Upper lobe of left lung (tissue), 6 donors: ENCODE results near the gene RILP. TPM values are rescaled to one million over a fixed set of nuclear protein-coding genes. Genes with fewer than 3 reads are reported as not detected.

Source experiments
- ATAC-seq, 2 donors: fragments of 200-7000 bp; cut with Tn5 transposase; one replicate each; pipeline ENCODE4 v1.9.1; 2022; ENCODE audit warnings: mild to moderate bottlenecking in 2 of 2, moderate library complexity in 2 of 2; ENCODE audit not compliant: low FRiP score in 2 of 2
- DNase-seq, 2 donors: peaks; one replicate each; pipeline ENCODE4 v3.0.0-alpha.2; 2019 to 2020
- H3K27ac ChIP-seq, 4 donors: fragments of 200-600 bp; sonication (generic); one replicate each; pipeline ENCODE4 v1.5.1; 2016 to 2019
- H3K27me3 ChIP-seq, 4 donors: fragments of 200-600 bp; sonication (generic); one replicate each; pipeline ENCODE4 v1.5.1; 2017 to 2019
- H3K36me3 ChIP-seq, 4 donors: fragments of 200-600 bp; sonication (generic); one replicate each; pipeline ENCODE4 v1.5.1; 2016 to 2019
- H3K4me1 ChIP-seq, 4 donors: fragments of 200-600 bp; sonication (generic); one replicate each; pipeline ENCODE4 v1.5.1; 2018 to 2019
- H3K4me3 ChIP-seq, 4 donors: fragments of 200-600 bp; sonication (generic); one replicate each; pipeline ENCODE4 v1.5.1; 2017 to 2019; ENCODE audit warnings: mild to moderate bottlenecking in 2 of 4, moderate library complexity in 1 of 4
- H3K9me3 ChIP-seq, 4 donors: fragments of 200-600 bp; sonication (generic); one replicate each; pipeline ENCODE4 v1.5.1; 2018 to 2019
- EP300 ChIP-seq, 4 donors: sonication (generic); formaldehyde crosslinking; IDR thresholded peaks; one replicate each; pipeline ENCODE4 v1.5.1; 2017; ENCODE audit warnings: antibody characterized with exemption in 4 of 4, control low read depth in 2 of 4
- POLR2A ChIP-seq, 4 donors: fragments of 450-650 bp; IDR thresholded peaks; one replicate each; pipeline ENCODE4 v1.5.1; 2016 to 2017; ENCODE audit warnings: antibody characterized with exemption in 4 of 4, mild to moderate bottlenecking in 2 of 4
- POLR2AphosphoS5 ChIP-seq, 2 donors: sonication (generic); formaldehyde crosslinking; IDR thresholded peaks; one replicate each; pipeline ENCODE4 v1.5.1; 2017; ENCODE audit warnings: antibody characterized with exemption in 2 of 2
- WGBS, 2 donors: methylation state at CpG; one replicate each; pipeline ENCODE4 v1.1.5; 2017 to 2018; 5-methylcytosine and 5-hydroxymethylcytosine counted together
- total RNA-seq, 6 donors: library from RNA; depleted of rRNA in 4 of 6; stranded (reverse); fragments of >200 nt in 4 of 6; gene quantifications; one replicate each; pipeline versions ENCODE4 v1.1.0 to v1.2.1, GENCODE V29; 2016 to 2021
- TF ChIP-seq, protein P1 (sequence below), 6 experiments: fragments of 450-650 bp in 4 of 6; fragments of 200-600 bp in 2 of 6; sonication (generic) in 2 of 6; IDR thresholded peaks; one replicate each; pipeline ENCODE4 v1.5.1; 2016 to 2019; ENCODE audit warnings: antibody characterized with exemption in 6 of 6
- donor health status: DM: no; HTN: no; CAD: no; lungs with moderate emphysema.
- donor health status: DM: no; HTN: yes; CAD: no; lungs with severe emphysema.

The RILP gene
- total RNA-seq, 6 donors from 2014 or later, result 43.7 to 192 (median 85.4) TPM

GRCh38 chr17:1629504-1630310, 20.0 kb downstream of the RILP start:
- WGBS, 2 donors, result 2% methylated on average over 26 of the region's 45 CpGs; no CpG with 5 or more reads in 1 of the 2 donors
- DNase-seq, result peak; percentile 88 to 89
- Histone ChIP-seq H3K27me3 (no peaks in the 10 kb centered on the region), H3K27ac (peak overlapping the region; percentile 89 to 96 (median 93)), H3K4me3 (peak overlapping the region; percentile 74 to 92 (median 85)), H3K36me3 (peaks cover 0 to 4% (median 4%) of the 10 kb centered on the region in 4 donors), H3K4me1 (peaks cover 29 to 51% (median 49%) of the 10 kb centered on the region in 4 donors), H3K9me3 (no peaks in the 10 kb centered on the region)
- no peak for TF ChIP-seq POLR2A (IDR thresholded peaks at IDR 0.05)
- TF ChIP-seq, protein P1, sequence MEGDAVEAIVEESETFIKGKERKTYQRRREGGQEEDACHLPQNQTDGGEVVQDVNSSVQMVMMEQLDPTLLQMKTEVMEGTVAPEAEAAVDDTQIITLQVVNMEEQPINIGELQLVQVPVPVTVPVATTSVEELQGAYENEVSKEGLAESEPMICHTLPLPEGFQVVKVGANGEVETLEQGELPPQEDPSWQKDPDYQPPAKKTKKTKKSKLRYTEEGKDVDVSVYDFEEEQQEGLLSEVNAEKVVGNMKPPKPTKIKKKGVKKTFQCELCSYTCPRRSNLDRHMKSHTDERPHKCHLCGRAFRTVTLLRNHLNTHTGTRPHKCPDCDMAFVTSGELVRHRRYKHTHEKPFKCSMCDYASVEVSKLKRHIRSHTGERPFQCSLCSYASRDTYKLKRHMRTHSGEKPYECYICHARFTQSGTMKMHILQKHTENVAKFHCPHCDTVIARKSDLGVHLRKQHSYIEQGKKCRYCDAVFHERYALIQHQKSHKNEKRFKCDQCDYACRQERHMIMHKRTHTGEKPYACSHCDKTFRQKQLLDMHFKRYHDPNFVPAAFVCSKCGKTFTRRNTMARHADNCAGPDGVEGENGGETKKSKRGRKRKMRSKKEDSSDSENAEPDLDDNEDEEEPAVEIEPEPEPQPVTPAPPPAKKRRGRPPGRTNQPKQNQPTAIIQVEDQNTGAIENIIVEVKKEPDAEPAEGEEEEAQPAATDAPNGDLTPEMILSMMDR (IDR thresholded peaks at IDR 0.05), result peak; percentile 49 to 88 (median 68)
- TF ChIP-seq POLR2AphosphoS5 (IDR thresholded peaks at IDR 0.05), result no peak
- ATAC-seq, result peak in 1 of 2 donors; percentile 63

- DNase-seq (peak; percentile 96 to 98), ATAC-seq (peak; percentile 90 to 92)
- peaks cover 29 to 52% (median 49%) of the 10 kb centered on the region in 4 donors for H3K4me1 ChIP-seq
- WGBS, 2 donors, result 1 to 2% methylated on average over 17 to 51 of the region's 77 CpGs
- no peaks in the 10 kb centered on the region for H3K9me3 ChIP-seq
- no peaks in the 10 kb centered on the region for H3K36me3 ChIP-seq
- TF ChIP-seq POLR2A (IDR thresholded peaks at IDR 0.05) (peak; percentile 1 to 78 (median 36)), EP300 (IDR thresholded peaks at IDR 0.05) (no peak), POLR2AphosphoS5 (IDR thresholded peaks at IDR 0.05) (peak; percentile 7 to 51)
- TF ChIP-seq, protein P1 (IDR thresholded peaks at IDR 0.05), result peak; percentile 37 to 82 (median 64)
- no peaks in the 10 kb centered on the region for H3K27me3 ChIP-seq
- peak overlapping the region; percentile 89 to 96 (median 93) for H3K27ac ChIP-seq
- H3K4me3 ChIP-seq, result peak overlapping the region; percentile 74 to 92 (median 85)
These were observed 20.7 kb downstream of the RILP start for GRCh38 chr17:1628856-1629503.

- Histone ChIP-seq H3K9me3 (no peaks in the 10 kb centered on the region), H3K27ac (peak within 1 kb of the TSS; percentile 89 to 96 (median 93)), H3K27me3 (no peaks in the 10 kb centered on the region), H3K4me3 (peak within 1 kb of the TSS; percentile 74 to 92 (median 85)), H3K4me1 (peaks cover 29 to 52% (median 49%) of the 10 kb centered on the region in 4 donors), H3K36me3 (peaks cover 0 to under 1% (median 0%) of the 10 kb centered on the region in 4 donors)
- 0 to 1% methylated on average over 46 to 63 of the region's 95 CpGs for WGBS, 2 donors
- ATAC-seq, result peak; percentile 88 to 93
- TF ChIP-seq POLR2AphosphoS5 (IDR thresholded peaks at IDR 0.05) (peak in 1 of 2 donors; percentile 38), EP300 (IDR thresholded peaks at IDR 0.05) (no peak), POLR2A (IDR thresholded peaks at IDR 0.05) (peak in 3 of 4 donors; percentile 2 to 81 (median 49))
- TF ChIP-seq, protein P1 (IDR thresholded peaks at IDR 0.05), result peak in 3 of 6 experiments; percentile 6 to 26 (median 25)
- DNase-seq, result peak; percentile 90 to 97
These were observed 21.4 kb downstream of the RILP start, which contains the start of gene SLC43A2 for GRCh38 chr17:1627982-1628855. TSS of gene SLC43A2 (minus strand) at chr17:1628834. CDS start at chr17:1627874, 960 bp downstream.
